ENCODE measurements around the gene FASN.

The FASN gene

DNA sequence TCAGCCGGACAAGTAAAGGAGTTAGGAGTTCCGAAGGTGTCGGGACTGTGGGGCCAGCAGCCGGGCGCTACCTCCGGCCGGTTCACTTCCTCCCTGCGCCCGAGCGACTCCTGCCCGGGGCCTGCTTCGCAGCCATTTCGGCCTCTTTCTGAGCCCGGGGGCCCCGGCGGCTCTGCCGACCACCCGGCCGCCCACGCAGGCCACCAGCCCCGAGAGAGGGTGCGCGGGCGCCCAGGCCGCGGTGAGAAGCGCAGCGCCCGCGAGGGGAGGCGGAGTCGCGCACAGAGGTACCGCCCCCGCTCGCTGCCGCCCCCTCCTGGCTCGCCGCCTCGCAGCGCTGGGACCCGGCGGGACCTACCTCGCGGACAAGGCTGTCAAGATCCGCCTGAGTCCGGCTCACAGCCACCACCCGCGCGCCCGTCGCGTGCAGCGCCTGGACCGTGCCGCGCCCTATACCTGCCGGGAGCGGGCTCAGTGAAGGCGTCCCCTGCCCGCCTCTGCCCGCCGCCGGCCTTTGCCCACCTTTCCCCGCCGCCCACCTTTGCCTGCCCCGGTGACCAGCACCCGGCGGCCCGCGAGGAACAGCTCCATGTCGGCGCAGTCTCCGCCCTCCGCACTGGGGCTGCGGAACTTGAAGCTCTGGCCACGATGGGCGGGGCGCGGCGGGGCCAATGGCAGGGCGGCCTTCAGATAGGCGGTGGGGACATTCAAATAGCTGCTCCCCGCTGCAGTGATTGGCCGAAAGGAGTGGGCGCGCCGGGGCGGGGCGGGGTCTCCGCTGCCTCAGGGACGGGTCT, 60.7 kb downstream of the FASN start, which contains the start of gene DCXR:
Gene DCXR, minus strand, starts transcription at position 606 of the 797 bp plus-strand sequence. Its CDS starts 15 bp downstream, at position 591.
- DNase-seq: peak; percentile 94

DNA sequence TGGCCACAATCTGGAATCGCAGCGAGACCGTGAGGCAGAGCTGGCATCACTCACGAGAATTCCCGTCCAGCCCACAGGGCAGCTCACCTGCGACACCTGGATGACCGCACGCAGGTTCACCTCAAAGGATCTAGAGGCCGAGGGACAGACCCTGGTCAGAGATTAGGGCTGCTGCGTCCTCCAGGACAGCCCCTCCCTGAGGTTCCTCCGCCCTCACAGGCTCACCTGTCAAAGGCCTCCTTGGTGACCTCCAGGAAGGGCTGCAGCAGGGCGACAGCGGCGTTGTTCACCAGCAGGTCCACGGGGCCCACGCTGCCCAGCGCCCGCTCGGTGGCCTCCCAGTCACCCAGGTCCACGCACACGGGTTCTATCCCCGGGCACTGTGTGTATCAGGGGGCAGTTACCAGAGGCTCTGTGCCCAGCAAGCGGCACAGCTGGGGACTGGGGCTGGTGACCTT, 61.4 kb downstream of the FASN start:
- no peak for DNase-seq

DNA sequence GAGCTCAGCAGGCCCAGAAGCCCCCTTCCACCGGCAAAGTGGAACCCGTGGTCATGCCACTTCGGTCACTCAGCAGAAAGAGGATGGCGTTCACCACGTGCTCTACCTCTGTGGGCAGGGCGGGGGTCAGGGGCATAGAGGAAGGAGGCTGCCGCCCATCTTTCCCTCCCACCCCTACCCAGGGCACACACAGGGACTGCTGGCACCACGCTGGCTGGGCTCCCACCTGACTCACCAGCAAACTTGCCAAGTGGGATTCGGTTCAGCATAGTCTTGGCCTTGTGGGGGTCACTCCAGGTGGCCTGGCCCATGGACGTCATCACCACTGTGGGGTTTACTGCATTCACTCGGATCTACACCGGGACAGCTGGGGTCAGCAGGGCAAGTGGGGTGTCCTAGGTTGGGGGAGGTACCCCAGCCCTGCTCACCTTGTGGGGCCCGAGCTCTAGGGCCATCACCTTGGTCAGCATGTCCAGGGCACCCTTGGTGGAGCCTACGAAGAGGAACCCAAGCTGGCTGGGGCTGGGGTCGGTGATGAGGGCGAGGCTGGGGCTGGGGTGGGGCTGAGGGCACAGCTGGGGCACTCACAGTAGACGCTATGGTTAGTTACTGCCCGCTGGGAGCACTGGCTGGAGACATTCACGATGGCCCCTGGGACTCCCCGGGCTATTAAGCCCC, 61.9 kb downstream of the FASN start:
- no peak for DNase-seq

DNA sequence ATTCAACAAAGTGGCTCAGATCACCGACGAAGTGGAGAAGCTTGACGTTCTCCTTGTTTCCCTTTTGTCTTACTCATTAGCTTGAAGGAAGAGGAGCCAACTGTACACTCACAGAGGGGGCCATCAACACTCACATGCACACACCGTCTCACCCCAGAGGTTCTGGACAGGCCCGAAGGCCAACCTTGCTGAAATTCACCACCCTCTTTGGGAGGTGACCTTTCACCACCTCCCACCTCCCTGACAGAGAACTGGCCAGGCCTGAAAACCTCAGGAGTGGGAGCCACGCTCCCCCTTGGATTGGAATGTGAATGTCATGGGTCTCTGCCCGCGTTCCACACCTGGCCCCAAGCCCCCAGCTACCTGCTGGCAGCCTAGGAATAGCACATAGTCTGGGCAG, 62.5 kb downstream of the FASN start:
- DNase-seq: no peak

DNA sequence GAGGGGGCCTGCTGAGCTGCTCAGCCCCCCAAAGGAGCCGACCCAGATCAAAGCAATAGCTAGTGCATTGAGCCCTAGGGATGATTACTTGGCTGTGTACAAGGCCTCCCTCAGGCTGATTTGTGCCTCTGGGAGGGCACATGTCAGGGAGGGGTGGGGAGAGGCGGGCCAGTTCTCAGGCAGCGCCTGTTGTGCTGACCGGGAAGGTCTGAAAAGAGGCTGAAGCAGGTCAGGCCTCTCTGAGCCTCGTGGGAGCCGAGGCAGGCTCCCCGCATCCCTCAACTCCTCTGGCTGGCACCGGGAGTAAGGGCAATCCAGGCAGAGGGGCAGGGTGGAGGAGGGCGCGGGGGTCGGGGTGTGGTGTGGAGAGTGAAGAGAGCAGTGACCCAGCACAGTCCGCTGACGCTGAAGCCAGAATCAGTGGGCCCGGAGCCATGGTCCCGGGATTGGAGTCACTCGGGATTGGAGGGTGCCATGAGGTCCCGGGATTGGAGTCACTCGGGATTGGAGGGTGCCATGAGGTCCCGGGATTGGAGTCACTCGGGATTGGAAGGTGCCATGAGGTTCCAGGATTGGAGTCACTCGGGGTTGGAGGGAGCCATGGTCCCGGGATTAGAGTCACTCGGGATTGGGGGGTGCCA, 63.5 kb downstream of the FASN start:
- no peak for DNase-seq

DNA sequence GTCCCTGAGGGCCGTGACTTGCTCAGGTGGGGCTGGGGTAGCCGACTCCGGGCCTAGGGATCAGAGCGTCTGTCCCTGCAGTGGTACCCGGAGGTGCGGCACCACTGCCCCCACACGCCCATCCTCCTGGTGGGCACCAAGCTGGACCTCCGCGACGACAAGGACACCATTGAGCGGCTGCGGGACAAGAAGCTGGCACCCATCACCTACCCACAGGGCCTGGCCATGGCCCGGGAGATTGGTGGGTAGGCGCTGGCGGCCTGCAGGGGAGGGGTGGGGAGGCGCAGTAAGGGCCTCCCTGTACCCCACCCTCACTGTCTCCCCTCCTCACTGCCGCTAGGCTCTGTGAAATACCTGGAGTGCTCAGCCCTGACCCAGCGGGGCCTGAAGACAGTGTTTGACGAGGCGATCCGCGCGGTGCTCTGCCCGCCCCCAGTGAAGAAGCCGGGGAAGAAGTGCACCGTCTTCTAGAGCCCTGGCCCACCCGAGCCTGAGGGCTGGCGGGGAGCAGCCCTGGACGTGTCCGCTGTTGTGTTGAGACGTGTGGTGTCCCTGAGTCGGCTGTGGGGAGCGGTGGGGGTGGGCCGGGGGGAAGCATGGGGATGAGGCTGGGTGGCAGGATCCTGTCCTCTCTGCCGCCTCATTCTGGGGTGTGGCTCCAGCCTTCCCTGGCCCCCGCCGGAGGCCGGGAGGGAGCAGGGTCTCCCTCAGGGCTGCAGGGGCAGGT, 64.5 kb downstream of the FASN start:
- no peak for DNase-seq

DNA sequence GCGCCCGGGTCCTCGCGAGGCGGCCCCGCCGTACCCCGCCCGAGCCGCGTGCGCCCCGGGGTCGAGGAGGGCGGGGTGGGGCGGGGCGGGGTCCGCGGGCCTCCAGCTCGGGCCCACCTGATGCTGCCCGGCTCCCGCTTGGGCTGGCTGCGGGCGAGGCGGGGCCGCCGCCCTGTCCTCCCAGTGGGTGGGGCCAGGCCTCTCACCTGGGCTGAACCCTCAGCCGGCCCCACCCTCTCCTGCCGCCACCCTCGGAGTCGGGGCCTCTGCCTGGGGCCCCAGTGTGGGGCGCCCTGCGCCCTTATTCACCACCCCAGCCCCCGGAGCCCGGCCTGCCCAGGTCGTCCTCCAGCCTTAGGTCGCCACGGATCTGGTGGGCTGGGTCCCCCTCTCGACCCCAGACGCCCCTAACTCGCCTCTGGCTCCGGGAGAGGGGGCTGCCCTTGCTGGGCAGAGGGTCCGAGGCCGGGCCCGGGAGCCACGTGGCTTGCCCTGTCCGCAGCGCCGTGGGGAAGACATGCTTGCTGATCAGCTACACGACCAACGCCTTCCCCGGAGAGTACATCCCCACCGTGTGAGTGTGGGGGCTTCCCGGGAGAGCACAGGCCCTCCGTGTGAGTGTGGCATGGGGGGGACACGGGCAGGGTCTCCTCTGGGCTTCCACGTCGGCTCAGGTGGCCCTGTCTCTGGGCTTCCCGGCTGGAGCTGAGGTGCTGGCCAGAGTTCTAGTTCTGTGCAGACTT, 66.0 kb downstream of the FASN start:
- DNase-seq: no peak

DNA sequence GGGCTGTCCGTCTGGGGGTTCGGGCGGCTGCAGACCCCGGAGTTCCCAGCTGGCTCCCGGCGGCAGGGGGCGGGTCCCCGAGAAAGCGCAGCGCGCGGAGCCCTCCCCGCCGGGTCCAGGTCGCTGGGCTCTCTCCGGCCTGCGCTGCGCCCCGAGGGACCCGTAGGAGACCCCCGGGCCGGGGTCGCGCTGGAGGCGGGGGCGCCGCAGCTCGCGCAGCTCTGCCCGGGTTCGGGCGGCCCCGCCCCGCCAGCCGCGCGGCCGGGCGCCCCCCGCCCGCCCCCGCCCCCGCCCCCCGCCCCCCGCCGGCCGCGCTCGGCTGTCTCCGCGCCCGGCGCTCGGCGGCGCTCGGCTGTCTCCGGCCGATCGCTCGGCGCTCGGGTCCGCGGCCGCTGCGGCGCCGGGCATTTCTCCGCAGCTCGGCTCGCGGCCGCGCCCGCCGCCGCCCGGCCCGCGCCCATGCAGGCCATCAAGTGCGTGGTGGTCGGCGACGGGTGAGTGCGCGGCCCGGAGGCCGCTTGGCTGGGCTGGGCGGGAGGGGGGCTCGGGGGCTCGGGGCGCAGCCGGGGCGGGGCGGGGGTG, 66.6 kb downstream of the FASN start, which contains the start of gene RAC3:
Gene RAC3, plus strand, starts transcription at position 376 of the 582 bp plus-strand sequence. Its CDS starts 84 bp downstream, at position 460.
- peak; percentile 43 for DNase-seq

DNA sequence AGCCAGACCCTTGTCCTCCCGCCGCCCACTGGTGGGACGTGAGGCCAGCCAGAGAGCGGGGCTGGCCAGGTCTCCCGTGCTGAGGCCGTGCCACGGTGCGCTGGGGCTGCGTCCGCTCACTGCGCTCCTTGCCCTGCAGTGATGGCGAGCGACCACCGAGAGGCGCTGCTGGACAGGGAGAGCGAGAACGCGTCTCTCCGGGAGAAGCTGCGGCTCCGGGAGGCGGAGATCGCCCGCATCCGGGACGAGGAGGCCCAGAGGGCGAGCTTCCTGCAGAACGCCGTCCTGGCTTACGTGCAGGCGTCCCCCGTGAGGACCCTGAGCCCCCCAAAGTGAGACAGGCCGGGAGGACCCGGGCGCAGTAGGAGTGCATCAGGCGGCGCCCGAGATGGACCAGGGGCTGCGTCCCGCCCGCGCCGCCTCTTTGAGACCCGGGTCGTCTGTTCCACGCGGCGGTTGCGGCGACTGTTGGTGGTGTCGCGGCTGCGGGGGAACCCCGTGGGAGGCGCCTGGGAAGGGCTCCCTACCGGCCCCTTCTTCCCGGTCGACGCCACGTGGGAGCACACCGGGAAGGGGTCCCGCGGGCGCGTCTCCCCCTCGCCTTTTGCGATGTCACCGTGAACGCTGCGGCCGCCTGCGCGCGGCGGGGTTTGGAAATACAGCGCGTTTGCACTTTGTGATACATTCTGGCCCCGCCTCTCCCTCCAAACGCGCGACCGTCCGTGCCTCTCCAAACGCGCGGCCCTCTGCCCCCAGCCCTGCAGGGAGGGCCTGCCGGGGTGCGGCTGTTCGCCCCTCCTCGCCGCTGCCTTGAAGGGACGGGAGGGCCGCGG, 67.3 kb downstream of the FASN start:
- peak; percentile 82 for DNase-seq

DNA sequence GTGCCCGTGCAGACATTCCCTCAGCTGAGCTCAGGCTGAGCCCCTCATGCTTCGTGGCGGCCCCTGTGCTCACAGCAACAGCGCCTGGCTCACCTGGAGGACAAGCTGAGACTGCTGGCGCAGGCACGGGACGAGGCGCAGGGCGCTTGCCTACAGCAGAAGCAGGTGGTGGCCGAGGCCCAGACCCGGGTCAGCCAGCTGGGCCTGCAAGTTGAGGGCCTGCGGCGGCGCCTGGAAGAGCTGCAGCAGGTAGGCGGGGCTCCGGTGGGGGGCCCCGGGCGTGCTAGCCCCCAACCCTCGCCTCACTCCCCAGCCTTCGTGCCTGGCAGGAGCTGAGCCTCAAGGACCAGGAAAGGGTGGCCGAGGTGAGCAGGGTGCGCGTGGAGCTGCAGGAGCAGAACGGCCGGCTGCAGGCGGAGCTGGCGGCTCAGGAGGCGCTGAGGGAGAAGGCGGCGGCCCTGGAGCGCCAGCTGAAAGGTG, 68.0 kb downstream of the FASN start:
- DNase-seq: no peak

DNA sequence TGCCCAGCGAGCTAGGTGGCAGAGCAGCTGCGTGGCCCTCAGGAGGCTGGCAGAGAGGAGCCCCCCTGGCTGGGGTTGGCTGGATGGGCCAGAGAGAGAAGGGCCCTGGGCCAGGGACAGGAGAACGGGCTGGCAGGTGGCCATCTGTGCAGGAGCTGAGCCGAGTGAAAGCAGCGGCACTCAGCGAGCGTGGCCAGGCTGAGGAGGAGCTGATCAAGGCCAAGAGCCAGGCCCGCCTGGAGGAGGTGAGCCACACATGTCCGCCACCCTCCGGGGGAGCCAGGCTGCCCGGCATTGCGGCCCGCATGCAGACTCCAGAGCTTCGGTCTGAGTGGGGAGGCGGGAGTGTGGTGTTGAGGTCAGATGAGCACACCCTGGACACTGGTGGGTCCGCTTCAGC, 68.6 kb downstream of the FASN start:
- DNase-seq: no peak

DNA sequence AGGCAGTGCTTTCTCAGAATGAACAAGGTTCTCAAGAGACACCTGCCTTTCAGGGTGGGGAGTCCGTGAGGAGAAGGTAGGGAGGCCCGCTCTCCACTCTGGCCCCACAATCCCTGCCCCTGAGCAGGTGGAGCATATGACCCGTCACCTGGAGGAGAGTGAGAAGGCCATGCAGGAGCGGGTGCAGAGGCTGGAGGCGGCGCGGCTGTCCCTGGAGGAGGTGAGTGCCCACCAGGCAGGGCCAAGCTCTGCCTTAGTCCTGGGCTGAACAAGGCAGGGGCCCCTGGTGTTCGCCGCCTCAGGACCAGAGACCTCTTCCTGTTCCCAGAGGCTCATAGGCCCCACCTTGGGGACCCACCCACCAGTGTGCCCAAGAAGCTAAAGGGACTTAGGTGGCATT, 69.1 kb downstream of the FASN start:
- DNase-seq: no peak

All from HCEC 1CT (cell line).